GM18867 (cell line): ENCODE results near the gene WNT9B.

Experiments
- ATAC-seq: cut with Tn5 transposase; IDR thresholded peaks from one replicate; pipeline ENCODE4 v1.9.1; 2021; ENCODE audit warnings: mild to moderate bottlenecking, moderate library complexity; ENCODE audit not compliant: unreplicated experiment

WNT9B gene

DNA sequence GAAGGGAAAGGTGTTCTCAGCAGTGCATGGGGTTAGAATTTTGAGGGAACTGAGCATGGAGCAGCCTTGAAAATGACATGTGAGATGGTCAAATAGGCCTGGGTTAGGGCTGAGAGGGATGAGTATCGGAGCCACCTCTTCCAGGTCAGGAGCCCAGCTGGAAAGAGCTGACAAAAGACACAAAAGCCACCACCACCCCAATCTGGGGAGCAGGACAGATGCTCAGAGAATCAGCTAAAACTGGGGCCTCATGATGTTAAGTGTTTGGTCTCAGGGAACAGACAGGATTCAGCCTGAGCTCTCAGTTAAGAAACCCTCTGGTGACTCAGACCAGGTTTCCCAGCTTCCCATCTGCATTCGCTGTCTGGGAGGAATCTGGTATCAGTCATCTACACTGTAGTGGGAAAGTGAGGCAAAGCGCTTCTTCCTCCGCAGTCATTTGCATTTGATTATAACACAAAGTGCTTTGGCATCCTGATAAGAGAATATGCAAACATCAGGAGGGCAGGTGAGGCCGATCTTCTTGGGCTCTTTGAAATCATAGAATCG, 2.6 kb downstream of the WNT9B start:
- no peak for ATAC-seq

DNA sequence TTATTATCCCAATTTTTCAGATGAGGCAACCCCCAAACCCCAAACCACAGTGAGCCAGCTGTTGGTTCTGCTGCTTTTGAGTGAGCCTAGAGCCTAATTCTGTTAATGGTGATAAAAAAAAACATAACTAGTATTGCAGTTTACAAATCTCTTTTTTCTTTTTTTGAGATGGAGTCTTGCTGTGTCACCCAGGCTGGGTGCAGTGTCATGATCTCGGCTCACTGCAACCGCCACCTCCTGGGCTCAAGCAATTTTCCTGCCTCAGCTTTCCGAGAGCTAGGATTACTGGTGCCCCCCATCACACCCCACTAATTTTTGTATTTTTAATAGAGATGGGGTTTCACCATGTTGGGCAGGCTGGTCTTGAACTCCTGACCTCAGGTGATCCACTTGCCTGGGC, 3.1 kb downstream of the WNT9B start:
- ATAC-seq = no peak

DNA sequence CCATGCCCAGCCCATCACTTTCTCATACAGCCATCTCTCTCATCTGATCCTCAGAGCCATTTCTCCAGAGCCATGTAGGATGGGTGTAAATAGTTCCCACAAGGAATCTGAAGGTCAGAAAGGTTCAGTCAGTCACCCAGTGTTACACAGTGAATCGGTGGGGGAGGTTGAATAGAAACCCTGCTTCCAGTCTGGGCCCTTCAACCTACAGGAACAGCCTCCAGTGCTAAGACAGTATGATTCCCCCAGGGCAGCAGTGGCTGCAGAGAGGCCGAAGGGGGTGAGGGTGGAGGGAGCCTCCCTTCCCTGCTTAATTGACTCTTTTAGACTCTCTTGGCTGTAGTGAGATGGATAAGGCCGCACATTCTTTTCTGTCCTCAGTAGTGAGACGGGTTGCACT, 3.6 kb downstream of the WNT9B start:
- no peak for ATAC-seq

DNA sequence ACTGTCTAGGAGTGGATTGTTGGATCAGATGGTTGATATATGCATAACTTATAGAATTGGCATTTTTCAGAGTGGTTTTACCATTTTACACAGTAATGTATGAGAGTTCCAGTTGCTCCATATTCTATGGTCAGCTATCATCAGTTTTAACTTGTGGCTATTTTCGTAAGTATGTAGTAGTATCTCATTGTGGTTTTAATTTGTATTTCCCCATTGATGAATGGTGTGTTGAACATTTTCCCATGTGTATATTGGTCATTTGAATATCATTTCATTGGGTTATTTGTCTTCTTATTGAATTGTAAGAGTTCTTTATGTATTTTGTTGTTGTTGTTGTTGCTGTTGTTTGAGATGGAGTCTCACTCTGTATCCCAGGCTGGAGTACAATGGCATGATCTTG, 6.2 kb downstream of the WNT9B start:
- ATAC-seq = no peak

DNA sequence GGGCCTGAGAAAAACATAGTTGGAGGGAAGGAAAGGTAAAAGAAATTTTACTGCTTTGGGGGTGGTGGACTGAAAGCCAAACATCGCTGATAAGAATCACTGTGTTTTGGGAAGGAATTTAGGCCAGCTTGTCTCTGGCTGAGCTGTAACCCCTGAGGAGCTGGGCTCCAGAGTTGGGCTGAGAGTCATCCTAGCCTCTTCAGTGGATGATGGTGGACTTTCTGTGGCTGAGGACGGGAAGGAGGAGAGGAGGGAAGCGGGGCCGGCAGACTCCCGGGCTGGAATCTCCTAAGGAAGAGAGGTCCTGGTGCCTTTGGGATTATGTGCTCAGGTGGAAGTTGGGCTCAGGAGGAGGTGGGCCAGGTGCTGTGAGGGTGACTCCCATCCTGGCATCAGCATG, 8.6 kb downstream of the WNT9B start:
- no peak for ATAC-seq

DNA sequence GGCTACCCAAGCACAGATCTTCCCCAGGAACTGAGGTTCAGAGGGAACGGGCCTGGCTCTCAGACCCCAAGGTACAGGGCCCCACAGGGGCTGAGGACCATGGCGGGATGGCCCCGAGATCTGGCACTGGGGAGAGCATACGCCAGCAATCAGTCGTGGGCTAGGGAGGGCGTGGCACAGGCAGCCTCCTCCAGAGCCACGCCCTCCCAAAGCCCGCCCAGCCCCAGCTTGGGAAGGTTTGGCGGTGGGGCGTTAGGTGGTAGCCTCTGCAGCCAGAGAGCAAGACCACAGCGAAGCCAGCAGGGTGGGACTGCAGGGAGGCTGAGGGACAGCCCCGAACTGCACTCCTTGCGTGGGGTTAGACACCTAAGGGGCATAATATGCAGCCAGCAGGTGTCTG, 11.6 kb downstream of the WNT9B start:
- ATAC-seq = no peak

DNA sequence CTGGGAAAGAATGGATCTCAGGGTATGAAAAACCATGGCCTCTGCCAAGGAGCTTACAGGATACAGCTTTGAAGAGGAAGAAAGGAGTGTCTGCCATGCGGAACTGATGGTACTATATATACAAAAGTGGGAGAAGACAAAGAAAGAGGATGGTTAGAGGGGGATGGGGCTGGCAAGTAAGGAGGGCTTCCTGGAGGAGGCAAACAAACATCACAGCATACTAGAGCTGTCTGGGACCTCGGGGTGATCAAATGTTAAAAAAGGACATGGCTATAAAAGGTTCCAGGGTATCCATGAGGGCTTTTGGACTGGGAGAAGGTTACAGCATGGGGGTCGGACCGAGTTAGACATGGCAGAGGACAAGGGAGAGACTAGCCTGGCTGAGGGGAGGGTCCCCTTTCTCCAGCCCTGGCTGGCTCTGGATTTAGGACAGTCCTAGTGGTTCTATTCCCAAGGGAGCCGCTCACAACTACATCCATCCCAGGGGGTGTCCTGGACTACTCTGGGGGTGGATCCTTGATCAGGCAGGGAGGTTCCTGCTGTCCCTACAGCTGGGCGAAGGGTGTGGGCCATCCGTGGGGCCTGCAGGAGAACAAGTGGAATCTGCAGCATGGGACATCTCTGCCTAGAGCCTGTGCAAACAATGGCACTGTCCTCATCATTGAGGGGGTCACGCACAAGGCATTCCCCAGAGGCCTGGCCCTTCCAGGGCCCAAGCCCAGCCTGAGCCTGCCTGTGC, 12.2 kb downstream of the WNT9B start:
- no peak for ATAC-seq

DNA sequence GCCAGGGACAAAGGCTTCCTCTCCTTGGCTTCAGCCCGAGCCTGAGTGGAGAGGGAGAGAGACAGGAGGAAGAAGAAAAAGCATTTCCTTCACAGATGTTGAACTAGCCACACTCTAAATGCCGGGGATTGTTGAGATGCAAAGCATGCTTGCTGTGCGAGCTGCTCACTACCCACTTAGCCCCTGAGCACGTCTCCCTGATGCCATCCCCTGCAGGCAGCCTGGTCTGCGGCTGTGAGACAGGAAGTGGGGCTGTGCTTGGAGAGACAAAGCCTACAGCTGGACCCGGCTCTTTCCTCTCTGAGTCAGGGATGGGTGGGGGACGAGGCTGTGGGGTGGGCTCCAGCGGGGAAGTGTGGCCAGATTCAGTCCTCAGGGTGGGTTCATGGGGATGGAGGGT, 13.7 kb downstream of the WNT9B start:
- no peak for ATAC-seq

DNA sequence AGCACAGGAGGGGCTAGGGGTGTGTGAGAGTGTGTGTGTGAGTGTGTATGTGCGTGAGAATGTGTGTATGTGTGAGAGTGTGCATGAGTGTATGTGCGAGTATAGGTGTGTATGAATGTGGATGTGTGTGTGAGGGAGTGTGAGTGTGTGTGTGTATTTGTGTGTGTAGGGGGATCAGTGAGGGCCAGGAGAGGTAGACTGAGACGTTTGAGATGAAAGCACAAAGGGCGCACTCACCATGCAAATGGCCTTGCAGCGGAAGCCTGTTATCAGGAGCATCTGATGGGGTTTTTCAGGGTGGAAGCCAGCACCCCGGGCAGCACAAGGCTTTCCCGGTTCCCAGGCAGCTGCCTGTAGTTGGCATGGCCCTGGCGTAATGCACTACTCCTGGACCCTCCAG, 14.9 kb downstream of the WNT9B start:
- ATAC-seq = no peak

DNA sequence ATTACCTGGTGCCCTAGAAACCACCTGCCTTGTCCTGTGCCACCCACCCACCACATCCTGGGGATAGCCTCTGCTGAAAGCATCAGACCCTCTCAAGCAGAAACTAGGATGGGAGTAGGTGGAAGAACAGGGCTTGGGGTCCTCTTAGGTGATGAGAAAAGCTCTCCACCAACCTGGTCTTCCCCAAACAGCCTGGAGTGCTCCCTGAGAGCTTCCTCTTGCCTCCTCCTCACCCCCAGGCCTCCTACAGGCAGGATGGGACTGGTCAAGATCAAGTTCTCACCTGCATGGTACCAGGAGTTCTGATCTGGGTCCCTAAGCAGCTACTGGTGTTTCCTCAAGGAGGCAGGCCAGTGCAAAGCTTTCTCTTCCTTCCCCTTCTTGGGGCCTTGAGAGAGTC, 15.4 kb downstream of the WNT9B start:
- no peak for ATAC-seq

DNA sequence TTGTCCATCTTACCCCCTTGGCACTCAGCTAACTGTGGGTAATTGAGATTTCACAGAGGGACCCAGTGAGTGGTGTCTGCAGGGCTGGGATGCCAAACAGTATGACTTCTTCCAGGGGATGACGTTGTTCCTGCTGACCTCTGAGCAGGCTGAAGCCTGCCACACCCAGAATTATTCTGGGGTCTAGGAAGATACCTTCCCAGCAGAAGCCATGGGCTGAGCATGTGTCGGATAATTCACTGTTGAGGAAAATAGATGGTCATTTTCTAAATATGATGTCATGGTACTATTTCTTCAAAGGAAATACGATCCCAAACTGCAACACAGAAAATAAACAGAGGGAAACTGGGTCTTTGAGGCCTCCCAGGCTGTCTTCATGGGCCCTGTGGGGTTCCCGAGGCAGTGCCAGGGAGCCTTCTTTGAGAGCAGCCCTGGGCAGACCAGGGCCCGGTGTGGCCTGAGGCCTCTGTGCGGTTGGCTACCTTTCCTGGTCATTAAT, 17.4 kb downstream of the WNT9B start:
- no peak for ATAC-seq

DNA sequence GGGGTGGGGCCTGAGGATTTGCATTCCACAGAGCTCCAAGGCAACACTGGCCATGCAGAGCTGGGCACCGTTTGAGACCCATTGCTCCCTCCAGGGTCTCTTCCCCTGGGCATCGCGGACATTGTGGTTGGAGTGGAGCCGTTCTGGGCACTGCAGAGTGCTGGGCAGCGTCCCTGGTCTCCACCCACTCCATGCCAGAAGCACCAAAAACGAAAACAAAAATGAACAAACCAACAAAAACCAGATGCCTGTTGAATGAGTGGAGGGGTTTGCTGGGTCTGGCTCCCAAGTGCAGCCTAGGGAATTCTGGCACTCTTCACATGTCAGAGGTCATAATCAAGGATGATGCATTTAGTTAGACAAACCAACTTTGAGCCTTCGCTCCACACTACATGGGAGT, 17.9 kb downstream of the WNT9B start:
- ATAC-seq = no peak

DNA sequence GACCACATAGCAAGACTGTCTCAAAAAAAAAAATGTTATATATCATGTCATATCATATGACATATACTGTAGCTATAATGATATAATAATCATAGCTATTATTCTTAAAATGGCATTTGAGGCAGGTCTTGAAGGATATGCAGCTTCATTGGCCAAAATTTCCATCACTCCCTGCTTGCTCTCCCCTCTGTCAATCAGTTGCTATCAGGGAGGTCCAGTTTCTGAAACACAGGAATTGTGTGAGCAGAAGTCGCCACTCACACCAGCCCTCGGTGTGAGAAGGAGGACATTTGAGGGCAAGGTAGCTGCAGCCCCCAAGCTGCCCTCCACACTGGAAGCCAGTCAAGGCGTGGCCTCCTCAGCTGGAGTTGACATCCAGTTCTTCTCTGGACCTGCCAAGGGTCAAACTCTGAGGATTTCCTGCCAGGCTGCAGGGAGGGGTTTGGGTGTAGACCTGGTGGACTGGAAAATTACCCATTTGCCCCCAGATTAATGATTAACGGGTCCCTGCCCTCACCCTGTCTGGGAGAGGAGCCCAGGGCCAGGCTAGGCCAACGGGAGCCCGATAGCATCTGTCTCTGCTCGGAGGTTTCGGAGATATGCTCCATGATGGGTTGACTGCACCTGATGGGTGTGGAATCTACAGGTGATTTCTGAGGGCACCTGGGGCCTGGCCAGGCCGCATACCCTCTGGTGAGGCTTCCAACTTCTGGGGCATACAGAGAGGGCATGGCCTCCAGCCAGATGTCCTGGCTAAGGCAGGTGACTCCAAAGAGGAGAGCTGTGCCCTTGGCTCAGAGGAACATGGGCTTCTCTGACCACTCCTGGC, 18.8 kb downstream of the WNT9B start:
- no peak for ATAC-seq

DNA sequence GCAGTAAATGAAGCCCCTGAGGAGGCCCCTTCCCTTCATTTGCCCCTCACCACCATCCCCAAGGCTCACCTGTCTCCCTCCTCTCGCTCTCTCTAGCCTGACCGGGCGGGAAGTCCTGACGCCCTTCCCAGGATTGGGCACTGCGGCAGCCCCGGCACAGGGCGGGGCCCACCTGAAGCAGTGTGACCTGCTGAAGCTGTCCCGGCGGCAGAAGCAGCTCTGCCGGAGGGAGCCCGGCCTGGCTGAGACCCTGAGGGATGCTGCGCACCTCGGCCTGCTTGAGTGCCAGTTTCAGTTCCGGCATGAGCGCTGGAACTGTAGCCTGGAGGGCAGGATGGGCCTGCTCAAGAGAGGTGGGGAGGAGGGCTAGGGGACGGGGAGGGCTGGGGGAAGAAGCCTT, 21.0 kb downstream of the WNT9B start:
- ATAC-seq = no peak

DNA sequence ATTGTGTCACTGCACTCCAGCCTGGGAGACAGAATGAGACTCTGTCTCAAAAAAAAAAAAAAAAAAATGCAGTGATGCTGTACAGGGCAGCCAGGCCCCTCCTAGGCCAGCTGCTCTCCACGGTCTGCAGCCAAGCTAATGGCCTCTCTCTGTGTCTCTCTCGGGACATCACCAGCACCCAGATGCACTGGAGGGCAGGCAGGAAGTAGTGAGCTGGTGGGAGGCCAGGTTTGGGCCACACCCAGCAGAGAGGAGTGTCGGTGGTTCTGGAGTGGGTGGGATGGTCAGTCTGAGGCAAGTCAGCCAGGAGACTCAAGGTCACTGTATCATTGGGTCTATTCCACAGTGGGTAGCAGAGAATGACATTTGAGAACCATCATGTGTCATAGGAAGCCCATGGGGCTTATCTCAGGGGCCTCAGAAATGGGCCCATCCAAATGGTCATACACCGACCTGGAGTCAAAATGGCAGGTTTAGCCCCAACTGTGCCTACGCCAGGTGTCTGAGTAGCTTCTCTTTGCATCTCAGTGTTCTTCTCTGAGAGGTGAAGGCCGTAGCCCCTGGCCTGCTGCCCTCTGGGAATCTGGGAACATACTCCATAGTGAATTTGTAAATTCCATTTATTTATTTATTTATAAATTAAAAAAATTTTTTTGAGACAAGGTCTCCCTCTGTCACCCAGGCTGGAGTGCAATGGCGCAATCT, 22.7 kb downstream of the WNT9B start:
- ATAC-seq = no peak

DNA sequence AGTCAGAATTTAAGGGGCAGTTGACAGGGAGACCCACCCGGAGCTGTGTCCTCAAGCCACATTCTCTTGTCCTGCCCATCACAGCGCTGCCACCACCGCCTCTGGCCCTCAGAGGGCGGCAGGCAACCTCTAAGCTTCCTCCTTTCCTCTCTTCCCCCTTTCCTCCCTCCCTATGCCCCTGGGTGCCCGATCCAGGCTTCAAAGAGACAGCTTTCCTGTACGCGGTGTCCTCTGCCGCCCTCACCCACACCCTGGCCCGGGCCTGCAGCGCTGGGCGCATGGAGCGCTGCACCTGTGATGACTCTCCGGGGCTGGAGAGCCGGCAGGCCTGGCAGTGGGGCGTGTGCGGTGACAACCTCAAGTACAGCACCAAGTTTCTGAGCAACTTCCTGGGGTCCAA, 23.5 kb downstream of the WNT9B start:
- no peak for ATAC-seq

DNA sequence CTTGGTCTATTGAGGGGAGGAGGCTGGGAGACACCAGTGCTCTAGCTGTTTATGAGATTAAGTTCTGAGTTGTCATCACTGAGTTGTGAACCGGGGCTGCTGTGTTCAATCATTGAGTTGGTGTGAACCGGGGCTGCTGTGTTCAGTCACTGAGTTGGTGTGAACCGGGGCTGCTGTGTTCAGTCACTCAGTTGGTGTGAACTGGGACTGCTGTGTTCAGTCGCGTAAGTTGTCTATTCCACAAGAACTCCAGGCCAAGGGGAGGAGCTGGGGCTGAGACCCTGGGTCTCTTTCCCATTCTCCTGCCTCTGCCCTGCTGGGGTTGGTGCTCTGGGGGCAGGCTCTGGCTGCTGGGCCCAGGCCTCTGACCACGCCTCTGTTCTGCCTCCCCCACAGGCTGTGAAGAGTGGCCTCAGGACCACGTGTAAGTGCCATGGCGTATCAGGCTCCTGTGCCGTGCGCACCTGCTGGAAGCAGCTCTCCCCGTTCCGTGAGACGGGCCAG, 24.5 kb downstream of the WNT9B start:
- no peak for ATAC-seq

DNA sequence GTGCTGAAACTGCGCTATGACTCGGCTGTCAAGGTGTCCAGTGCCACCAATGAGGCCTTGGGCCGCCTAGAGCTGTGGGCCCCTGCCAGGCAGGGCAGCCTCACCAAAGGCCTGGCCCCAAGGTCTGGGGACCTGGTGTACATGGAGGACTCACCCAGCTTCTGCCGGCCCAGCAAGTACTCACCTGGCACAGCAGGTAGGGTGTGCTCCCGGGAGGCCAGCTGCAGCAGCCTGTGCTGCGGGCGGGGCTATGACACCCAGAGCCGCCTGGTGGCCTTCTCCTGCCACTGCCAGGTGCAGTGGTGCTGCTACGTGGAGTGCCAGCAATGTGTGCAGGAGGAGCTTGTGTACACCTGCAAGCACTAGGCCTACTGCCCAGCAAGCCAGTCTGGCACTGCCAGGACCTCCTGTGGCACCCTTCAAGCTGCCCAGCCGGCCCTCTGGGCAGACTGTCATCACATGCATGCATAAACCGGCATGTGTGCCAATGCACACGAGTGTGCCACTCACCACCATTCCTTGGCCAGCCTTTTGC, 25.0 kb downstream of the WNT9B start:
- no peak for ATAC-seq

DNA sequence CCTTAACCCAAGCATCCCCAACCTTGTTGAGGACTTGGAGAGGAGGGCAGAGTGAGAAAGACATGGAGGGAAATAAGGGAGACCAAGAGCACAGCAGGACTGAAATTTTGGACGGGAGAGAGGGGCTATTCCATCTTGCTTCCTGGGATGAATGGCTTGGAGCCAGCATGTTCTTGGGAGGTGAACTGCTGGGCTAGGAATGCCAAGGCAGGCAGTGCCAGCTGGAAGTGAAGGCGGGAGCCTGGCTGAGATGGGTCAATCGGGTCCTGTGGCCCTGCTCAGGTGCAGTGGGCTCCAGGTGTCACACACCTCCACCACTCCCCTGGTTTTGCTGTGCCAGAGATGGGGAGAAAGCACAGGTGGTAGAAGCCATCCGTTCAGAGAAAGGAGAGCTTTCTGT, 25.5 kb downstream of the WNT9B start:
- no peak for ATAC-seq

DNA sequence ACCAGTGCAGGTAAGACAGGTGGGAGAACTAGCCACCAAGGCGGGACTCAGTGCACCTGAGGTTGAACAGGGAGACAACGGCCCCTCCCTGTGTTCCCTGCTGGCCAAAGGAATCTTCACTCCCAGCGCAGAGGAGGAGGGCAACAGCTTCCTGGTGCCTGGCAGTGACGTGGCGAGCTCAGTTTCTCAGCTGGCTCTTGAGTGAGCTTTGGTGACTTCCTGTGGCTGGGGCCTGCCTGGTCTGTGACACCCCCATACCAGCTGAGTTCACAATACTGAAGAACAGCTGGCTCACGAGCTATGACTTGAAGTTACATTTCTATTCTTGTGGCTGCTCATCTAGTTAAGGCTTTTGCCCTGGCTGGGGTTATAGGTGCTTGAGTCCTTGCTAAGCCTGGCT, 26.1 kb downstream of the WNT9B start:
- ATAC-seq = no peak

DNA sequence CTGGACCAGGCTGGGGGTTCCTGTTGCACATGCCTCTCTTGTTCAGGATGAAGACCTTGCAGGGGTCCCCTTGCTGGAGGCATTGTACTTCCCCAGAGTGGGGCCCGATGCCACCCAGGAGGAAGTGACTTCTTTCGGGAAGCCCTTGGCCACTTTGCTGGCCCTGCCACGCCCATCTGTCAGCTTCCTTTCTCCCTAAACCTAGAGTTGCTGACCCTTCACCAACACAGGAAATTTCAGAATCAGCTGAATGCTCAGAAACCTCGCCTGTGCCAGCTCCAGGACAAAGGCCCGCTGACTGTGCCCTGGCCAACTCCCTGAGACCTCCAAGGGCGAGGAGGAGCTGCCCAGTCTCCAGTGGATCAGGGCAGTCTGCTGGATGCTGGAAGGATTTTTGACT, 26.7 kb downstream of the WNT9B start:
- ATAC-seq = no peak
